ENCODE measurements around the gene THADA. TPM values are rescaled to one million over a fixed set of nuclear protein-coding genes. Genes with fewer than 3 reads are reported as not detected.

The THADA gene
- total and polyA plus RNA-seq, 2 donors = 11.8 to 20.6 TPM

DNA sequence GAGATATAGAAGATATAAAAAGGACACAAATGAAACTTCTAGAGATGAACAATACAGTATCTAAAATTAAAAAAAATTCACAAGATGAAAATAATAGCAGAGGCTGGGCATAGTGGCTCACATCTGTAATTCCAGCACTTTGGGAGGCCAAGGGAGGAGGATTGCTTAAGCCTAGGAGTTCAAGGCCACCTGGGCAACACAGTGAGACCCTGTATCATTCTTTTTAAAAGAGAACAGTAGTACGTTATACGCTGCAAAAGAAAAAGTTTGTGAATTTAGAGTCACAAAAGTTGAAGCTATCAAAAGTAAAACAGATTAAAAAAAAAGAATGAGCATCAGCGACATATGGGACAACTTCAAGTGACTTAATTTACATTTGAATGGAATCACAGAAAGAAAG is 287.9 kb downstream of the THADA start:
- Histone ChIP-seq H3K36me3 (ENCODE audit: control insufficient read depth in 2 of 2, insufficient read depth in 2 of 2, low read length in 1 of 2) (no peaks in the 10 kb centered on the region), H3K27me3 (ENCODE audit: control insufficient read depth in 2 of 2, insufficient read depth in 1 of 2, low read length in 1 of 2) (no peaks in the 10 kb centered on the region), H3K4me1 (ENCODE audit: control insufficient read depth in 2 of 2, insufficient read depth in 2 of 2, low read length in 2 of 2) (peaks cover 0 to 4% of the 10 kb centered on the region in 2 donors), H3K27ac (ENCODE audit: low read depth in 1 of 2, low read length in 1 of 2) (no peak overlapping the region), H3K9me3 (ENCODE audit: control insufficient read depth in 2 of 2, insufficient read depth in 1 of 2, low read length in 1 of 2) (no peaks in the 10 kb centered on the region), H3K4me3 (ENCODE audit: low read length in 2 of 2) (no peak overlapping the region)
- WGBS = 98% methylated on average over 3 of the region's 3 CpGs
- DNase-seq (ENCODE audit: low read depth in 6 of 9, low spot score in 9 of 9) = no peak

DNA sequence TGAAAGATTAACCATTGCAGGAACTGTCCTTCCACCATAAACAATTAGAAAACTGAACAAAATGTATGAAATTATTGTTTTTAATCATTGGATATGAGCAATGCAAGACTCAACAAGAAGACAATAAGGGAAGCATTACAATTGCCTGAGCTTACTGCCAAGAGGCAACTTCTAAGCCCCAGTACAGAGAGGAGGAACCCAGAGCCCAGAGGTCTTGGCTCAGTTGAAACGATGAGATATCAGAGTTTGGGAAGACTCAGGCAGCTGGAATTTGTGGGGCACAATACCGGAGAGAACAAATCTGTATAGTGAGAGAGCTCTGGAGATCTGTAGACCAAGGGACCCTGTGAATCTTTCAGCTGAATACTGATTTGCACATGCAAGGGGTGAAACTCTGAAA is 288.8 kb downstream of the THADA start:
- Histone ChIP-seq H3K9me3 (ENCODE audit: control insufficient read depth in 2 of 2, insufficient read depth in 1 of 2, low read length in 1 of 2) (no peaks in the 10 kb centered on the region), H3K4me3 (ENCODE audit: low read length in 2 of 2) (no peak overlapping the region), H3K27me3 (ENCODE audit: control insufficient read depth in 2 of 2, insufficient read depth in 1 of 2, low read length in 1 of 2) (no peaks in the 10 kb centered on the region), H3K4me1 (ENCODE audit: control insufficient read depth in 2 of 2, insufficient read depth in 2 of 2, low read length in 2 of 2) (peaks cover 0 to 4% of the 10 kb centered on the region in 2 donors), H3K27ac (ENCODE audit: low read depth in 1 of 2, low read length in 1 of 2) (no peak overlapping the region), H3K36me3 (ENCODE audit: control insufficient read depth in 2 of 2, insufficient read depth in 2 of 2, low read length in 1 of 2) (no peaks in the 10 kb centered on the region)
- no peak for DNase-seq (ENCODE audit: low read depth in 6 of 9, low spot score in 9 of 9)
- 85% methylated on average over 2 of the region's 2 CpGs for WGBS

- Histone ChIP-seq H3K4me1 (ENCODE audit: control insufficient read depth in 2 of 2, insufficient read depth in 2 of 2, low read length in 2 of 2) (peaks cover 0 to under 1% of the 10 kb centered on the region in 2 donors), H3K9me3 (ENCODE audit: control insufficient read depth in 2 of 2, insufficient read depth in 1 of 2, low read length in 1 of 2) (no peaks in the 10 kb centered on the region), H3K4me3 (ENCODE audit: low read length in 2 of 2) (no peak overlapping the region), H3K36me3 (ENCODE audit: control insufficient read depth in 2 of 2, insufficient read depth in 2 of 2, low read length in 1 of 2) (no peaks in the 10 kb centered on the region), H3K27ac (ENCODE audit: low read depth in 1 of 2, low read length in 1 of 2) (no peak overlapping the region), H3K27me3 (ENCODE audit: control insufficient read depth in 2 of 2, insufficient read depth in 1 of 2, low read length in 1 of 2) (no peaks in the 10 kb centered on the region)
- no peak for DNase-seq (ENCODE audit: low read depth in 6 of 9, low spot score in 9 of 9)
- WGBS = over 99% methylated on average over 5 of the region's 5 CpGs
Measured at GRCh38 chr2:43306197-43306596, 289.6 kb downstream of the THADA start.

DNA sequence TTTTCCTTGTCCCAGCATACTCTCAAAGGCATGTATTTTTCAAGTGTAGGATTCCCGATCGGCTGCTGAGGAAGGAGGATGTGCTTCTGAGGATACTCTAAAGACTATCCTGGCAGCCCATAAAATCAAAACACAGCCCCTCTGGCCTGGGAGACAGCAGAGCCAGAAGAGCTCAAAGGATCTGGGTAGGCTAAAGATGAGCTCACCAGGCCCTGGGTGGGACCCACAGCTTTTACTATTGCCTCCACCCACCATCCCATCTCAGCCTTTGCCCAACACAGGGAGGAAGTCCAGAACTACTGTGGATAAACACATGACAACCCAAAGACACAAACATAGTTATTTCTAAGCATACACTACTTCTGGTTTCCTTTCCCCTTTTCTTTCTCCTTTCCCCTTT is 290.3 kb downstream of the THADA start:
- H3K4me1 ChIP-seq (ENCODE audit: control insufficient read depth in 2 of 2, insufficient read depth in 2 of 2, low read length in 2 of 2) = peaks cover 0 to 6% of the 10 kb centered on the region in 2 donors
- DNase-seq (ENCODE audit: low read depth in 6 of 9, low spot score in 9 of 9) = no peak
- H3K27ac ChIP-seq (ENCODE audit: low read depth in 1 of 2, low read length in 1 of 2) = peak overlapping the region; percentile 8 to 34
- no peaks in the 10 kb centered on the region for H3K9me3 ChIP-seq (ENCODE audit: control insufficient read depth in 2 of 2, insufficient read depth in 1 of 2, low read length in 1 of 2)
- H3K36me3 ChIP-seq (ENCODE audit: control insufficient read depth in 2 of 2, insufficient read depth in 2 of 2, low read length in 1 of 2) = no peaks in the 10 kb centered on the region
- H3K4me3 ChIP-seq (ENCODE audit: low read length in 2 of 2) = no peak overlapping the region
- 95% methylated on average over 2 of the region's 2 CpGs for WGBS
- H3K27me3 ChIP-seq (ENCODE audit: control insufficient read depth in 2 of 2, insufficient read depth in 1 of 2, low read length in 1 of 2) = no peaks in the 10 kb centered on the region

GRCh38 chr2:43305012-43305411 is 290.8 kb downstream of the THADA start:
- WGBS = 93% methylated on average over 2 of the region's 2 CpGs

DNA sequence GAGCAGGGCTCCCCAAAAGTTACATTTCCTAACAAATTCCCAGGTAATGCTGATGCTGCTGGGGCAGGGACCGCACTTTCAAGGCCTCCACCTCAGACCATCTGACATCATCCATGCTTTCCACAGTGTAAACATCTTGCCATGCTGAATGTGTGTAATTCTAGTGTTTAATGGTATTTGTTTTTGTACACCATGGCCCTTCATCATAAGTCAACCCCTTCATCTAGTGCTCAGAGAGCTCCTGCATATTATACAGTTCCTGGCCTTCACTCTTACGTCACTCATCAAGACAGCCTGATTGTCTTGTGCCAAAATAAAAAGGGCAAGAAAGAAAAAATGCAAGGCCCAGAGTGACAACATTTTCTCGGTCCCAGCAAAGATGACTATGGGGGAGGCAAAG is 291.9 kb downstream of the THADA start:
- Histone ChIP-seq H3K27me3 (ENCODE audit: control insufficient read depth in 2 of 2, insufficient read depth in 1 of 2, low read length in 1 of 2) (no peaks in the 10 kb centered on the region), H3K4me1 (ENCODE audit: control insufficient read depth in 2 of 2, insufficient read depth in 2 of 2, low read length in 2 of 2) (peaks cover 0 to 6% of the 10 kb centered on the region in 2 donors), H3K27ac (ENCODE audit: low read depth in 1 of 2, low read length in 1 of 2) (no peak overlapping the region), H3K9me3 (ENCODE audit: control insufficient read depth in 2 of 2, insufficient read depth in 1 of 2, low read length in 1 of 2) (no peaks in the 10 kb centered on the region), H3K4me3 (ENCODE audit: low read length in 2 of 2) (no peak overlapping the region), H3K36me3 (ENCODE audit: control insufficient read depth in 2 of 2, insufficient read depth in 2 of 2, low read length in 1 of 2) (no peaks in the 10 kb centered on the region)
- WGBS = 81% methylated on average over 3 of the region's 3 CpGs
- DNase-seq (ENCODE audit: low read depth in 6 of 9, low spot score in 9 of 9) = no peak

More at GRCh38 chr2:43305012-43305411, 290.8 kb downstream of the THADA start:
- DNase-seq (ENCODE audit: low read depth in 6 of 9, low spot score in 9 of 9) = no peak
- H3K9me3 ChIP-seq (ENCODE audit: control insufficient read depth in 2 of 2, insufficient read depth in 1 of 2, low read length in 1 of 2) = no peaks in the 10 kb centered on the region
- peaks cover 0 to 6% of the 10 kb centered on the region in 2 donors for H3K4me1 ChIP-seq (ENCODE audit: control insufficient read depth in 2 of 2, insufficient read depth in 2 of 2, low read length in 2 of 2)
- no peak overlapping the region for H3K4me3 ChIP-seq (ENCODE audit: low read length in 2 of 2)
- peak overlapping the region in 1 of 2 donors; percentile 34 for H3K27ac ChIP-seq (ENCODE audit: low read depth in 1 of 2, low read length in 1 of 2)
- H3K27me3 ChIP-seq (ENCODE audit: control insufficient read depth in 2 of 2, insufficient read depth in 1 of 2, low read length in 1 of 2) = no peaks in the 10 kb centered on the region
- no peaks in the 10 kb centered on the region for H3K36me3 ChIP-seq (ENCODE audit: control insufficient read depth in 2 of 2, insufficient read depth in 2 of 2, low read length in 1 of 2)

GRCh38 chr2:43302961-43303494 is 292.8 kb downstream of the THADA start:
- no peaks in the 10 kb centered on the region for H3K36me3 ChIP-seq (ENCODE audit: control insufficient read depth in 2 of 2, insufficient read depth in 2 of 2, low read length in 1 of 2)
- no peak for DNase-seq (ENCODE audit: low read depth in 6 of 9, low spot score in 9 of 9)
- no peak overlapping the region for H3K27ac ChIP-seq (ENCODE audit: low read depth in 1 of 2, low read length in 1 of 2)
- no peaks in the 10 kb centered on the region for H3K9me3 ChIP-seq (ENCODE audit: control insufficient read depth in 2 of 2, insufficient read depth in 1 of 2, low read length in 1 of 2)
- H3K4me3 ChIP-seq (ENCODE audit: low read length in 2 of 2) = no peak overlapping the region
- H3K4me1 ChIP-seq (ENCODE audit: control insufficient read depth in 2 of 2, insufficient read depth in 2 of 2, low read length in 2 of 2) = peaks cover 0 to 6% of the 10 kb centered on the region in 2 donors
- no peaks in the 10 kb centered on the region for H3K27me3 ChIP-seq (ENCODE audit: control insufficient read depth in 2 of 2, insufficient read depth in 1 of 2, low read length in 1 of 2)

DNA sequence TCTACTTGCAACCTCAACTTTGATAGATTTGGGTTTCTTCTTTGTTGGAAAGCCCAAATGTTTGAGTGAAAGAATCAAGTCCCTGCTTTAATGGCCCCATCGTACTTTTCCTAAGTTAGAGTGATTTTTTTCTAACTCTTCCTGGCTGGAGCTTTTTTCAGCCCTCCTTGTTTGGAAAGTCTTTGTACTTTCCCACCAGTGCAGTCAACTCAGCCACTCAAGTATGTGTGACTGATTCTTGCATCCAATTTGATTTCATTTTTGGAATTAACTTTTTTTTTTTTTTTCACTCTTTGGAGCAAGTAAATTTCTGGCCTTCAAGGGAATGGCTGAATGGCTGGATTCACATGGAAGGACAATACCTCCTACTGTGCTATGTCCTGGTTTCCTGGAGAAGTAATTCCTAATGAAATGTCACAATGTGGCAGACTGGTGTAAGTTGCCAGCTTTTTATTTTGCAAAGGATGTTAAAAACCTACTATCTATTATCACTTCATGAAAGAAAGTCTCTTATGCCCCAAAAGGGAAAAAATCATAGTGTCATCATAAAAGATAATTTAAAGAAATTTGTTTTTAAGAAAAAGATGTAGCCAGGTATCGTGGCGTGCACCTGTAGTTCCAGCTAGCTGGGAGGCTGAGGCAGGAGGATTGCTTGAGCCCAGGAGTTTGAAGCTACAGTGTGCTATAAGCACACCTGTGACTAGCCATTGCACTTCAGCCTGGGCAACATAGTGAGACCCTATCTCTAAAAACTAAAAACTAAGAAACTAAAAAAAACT is 293.5 kb downstream of the THADA start:
- WGBS = 90% methylated on average over 3 of the region's 3 CpGs
- no peak overlapping the region for H3K27ac ChIP-seq (ENCODE audit: low read depth in 1 of 2, low read length in 1 of 2)
- H3K27me3 ChIP-seq (ENCODE audit: control insufficient read depth in 2 of 2, insufficient read depth in 1 of 2, low read length in 1 of 2) = no peaks in the 10 kb centered on the region
- H3K36me3 ChIP-seq (ENCODE audit: control insufficient read depth in 2 of 2, insufficient read depth in 2 of 2, low read length in 1 of 2) = no peaks in the 10 kb centered on the region
- H3K4me1 ChIP-seq (ENCODE audit: control insufficient read depth in 2 of 2, insufficient read depth in 2 of 2, low read length in 2 of 2) = peaks cover 0 to 6% of the 10 kb centered on the region in 2 donors
- no peak for DNase-seq (ENCODE audit: low read depth in 6 of 9, low spot score in 9 of 9)
- H3K9me3 ChIP-seq (ENCODE audit: control insufficient read depth in 2 of 2, insufficient read depth in 1 of 2, low read length in 1 of 2) = no peaks in the 10 kb centered on the region
- no peak overlapping the region for H3K4me3 ChIP-seq (ENCODE audit: low read length in 2 of 2)

- WGBS = 86% methylated on average over 13 of the region's 13 CpGs
- DNase-seq (ENCODE audit: low read depth in 6 of 9, low spot score in 9 of 9) = no peak
- H3K27ac ChIP-seq (ENCODE audit: low read depth in 1 of 2, low read length in 1 of 2) = no peak overlapping the region
- H3K27me3 ChIP-seq (ENCODE audit: control insufficient read depth in 2 of 2, insufficient read depth in 1 of 2, low read length in 1 of 2) = no peaks in the 10 kb centered on the region
- no peaks in the 10 kb centered on the region for H3K9me3 ChIP-seq (ENCODE audit: control insufficient read depth in 2 of 2, insufficient read depth in 1 of 2, low read length in 1 of 2)
- no peak overlapping the region for H3K4me3 ChIP-seq (ENCODE audit: low read length in 2 of 2)
- H3K36me3 ChIP-seq (ENCODE audit: control insufficient read depth in 2 of 2, insufficient read depth in 2 of 2, low read length in 1 of 2) = no peaks in the 10 kb centered on the region
- peaks cover 0 to 6% of the 10 kb centered on the region in 2 donors for H3K4me1 ChIP-seq (ENCODE audit: control insufficient read depth in 2 of 2, insufficient read depth in 2 of 2, low read length in 2 of 2)
Measured at GRCh38 chr2:43300781-43301583, 294.9 kb downstream of the THADA start.
